ENCODE results near the gene CACNA1S. TPM values are rescaled to one million over a fixed set of nuclear protein-coding genes. Genes with fewer than 3 reads are reported as not detected.

The CACNA1S gene
- total RNA-seq, 1 experiment from 2014 or later, result 0.24 TPM

GRCh38 chr1:201131398-201131797 is 19.2 kb upstream of the CACNA1S start:
- Histone ChIP-seq H3K36me3 (peaks cover 18% of the 10 kb centered on the region), H3K4me1 (peaks cover 8% of the 10 kb centered on the region; the same call in 1 of the 2 replicates), H3K4me3 (no peak overlapping the region), H3K27ac (no peak overlapping the region), H3K9me3 (replicated peaks) (no peaks in the 10 kb centered on the region), H3K27me3 (peaks cover under 1% of the 10 kb centered on the region; the same call in 1 of the 2 replicates)
- DNase-seq, result no peak

- no peak overlapping the region for H3K27ac ChIP-seq
- no peak overlapping the region for H3K4me3 ChIP-seq
- H3K27me3 ChIP-seq, result peaks cover 3% of the 10 kb centered on the region; the same call in 1 of the 2 replicates
- H3K36me3 ChIP-seq, result no peaks in the 10 kb centered on the region
- H3K9me3 ChIP-seq (replicated peaks), result no peaks in the 10 kb centered on the region
- DNase-seq, result no peak
- peaks cover 14% of the 10 kb centered on the region for H3K4me1 ChIP-seq
Observed at GRCh38 chr1:201128962-201129361, 16.7 kb upstream of the CACNA1S start.

- no peaks in the 10 kb centered on the region for H3K36me3 ChIP-seq
- peaks cover 3% of the 10 kb centered on the region; the same call in 1 of the 2 replicates for H3K27me3 ChIP-seq
- H3K27ac ChIP-seq, result no peak overlapping the region
- no peaks in the 10 kb centered on the region for H3K9me3 ChIP-seq (replicated peaks)
- peaks cover 14% of the 10 kb centered on the region for H3K4me1 ChIP-seq
- H3K4me3 ChIP-seq, result no peak overlapping the region
- no peak for DNase-seq
Observed at GRCh38 chr1:201128476-201128875, 16.2 kb upstream of the CACNA1S start.

GRCh38 chr1:201127755-201128455 is 15.7 kb upstream of the CACNA1S start:
- Histone ChIP-seq H3K27me3 (peaks cover 3% of the 10 kb centered on the region; the same call in 1 of the 2 replicates), H3K9me3 (replicated peaks) (no peaks in the 10 kb centered on the region), H3K4me3 (no peak overlapping the region), H3K27ac (no peak overlapping the region), H3K4me1 (peaks cover 14% of the 10 kb centered on the region), H3K36me3 (no peaks in the 10 kb centered on the region)
- DNase-seq, result peak in 1 of 2 experiments; percentile 33

GRCh38 chr1:201126832-201127754 is 14.9 kb upstream of the CACNA1S start, which contains the start of gene ASCL5:
Gene ASCL5 (minus strand): TSS chr1:201127184. CDS start chr1:201115372, 11,812 bp downstream.
- Histone ChIP-seq H3K4me1 (peaks cover 14% of the 10 kb centered on the region), H3K9me3 (replicated peaks) (no peaks in the 10 kb centered on the region), H3K27ac (no peak within 1 kb of the TSS), H3K4me3 (no peak within 1 kb of the TSS), H3K36me3 (no peaks in the 10 kb centered on the region), H3K27me3 (peaks cover 10% of the 10 kb centered on the region)
- peak; percentile 40 to 55 for DNase-seq

GRCh38 chr1:201126463-201126831 is 14.2 kb upstream of the CACNA1S start:
- Histone ChIP-seq H3K9me3 (replicated peaks) (no peaks in the 10 kb centered on the region), H3K4me1 (peaks cover 14% of the 10 kb centered on the region), H3K27ac (no peak overlapping the region), H3K27me3 (peaks cover 11% of the 10 kb centered on the region), H3K36me3 (no peaks in the 10 kb centered on the region), H3K4me3 (no peak overlapping the region)
- DNase-seq, result no peak

GRCh38 chr1:201125800-201126199 is 13.6 kb upstream of the CACNA1S start:
- H3K36me3 ChIP-seq, result no peaks in the 10 kb centered on the region
- H3K4me3 ChIP-seq, result no peak overlapping the region

GRCh38 chr1:201125019-201125418 is 12.8 kb upstream of the CACNA1S start:
- Histone ChIP-seq H3K36me3 (no peaks in the 10 kb centered on the region), H3K9me3 (replicated peaks) (no peaks in the 10 kb centered on the region), H3K4me3 (no peak overlapping the region), H3K27me3 (peaks cover 11% of the 10 kb centered on the region), H3K4me1 (peaks cover 14% of the 10 kb centered on the region), H3K27ac (no peak overlapping the region)
- DNase-seq, result peak; percentile 52 to 64

More at GRCh38 chr1:201125800-201126199, 13.6 kb upstream of the CACNA1S start:
- H3K27ac ChIP-seq, result no peak overlapping the region
- no peak for DNase-seq
- H3K4me1 ChIP-seq, result peaks cover 14% of the 10 kb centered on the region
- peaks cover 11% of the 10 kb centered on the region for H3K27me3 ChIP-seq
- no peaks in the 10 kb centered on the region for H3K9me3 ChIP-seq (replicated peaks)

- Histone ChIP-seq H3K27ac (no peak overlapping the region), H3K9me3 (replicated peaks) (no peaks in the 10 kb centered on the region), H3K27me3 (peaks cover 11% of the 10 kb centered on the region), H3K4me3 (no peak overlapping the region), H3K4me1 (peaks cover 14% of the 10 kb centered on the region), H3K36me3 (no peaks in the 10 kb centered on the region)
- no peak for DNase-seq
Observed at GRCh38 chr1:201123866-201124265, 11.6 kb upstream of the CACNA1S start.

GRCh38 chr1:201122321-201122957 is 10.2 kb upstream of the CACNA1S start:
- DNase-seq, result no peak
- Histone ChIP-seq H3K27ac (no peak overlapping the region), H3K4me3 (no peak overlapping the region), H3K36me3 (no peaks in the 10 kb centered on the region), H3K9me3 (replicated peaks) (no peaks in the 10 kb centered on the region), H3K4me1 (peaks cover 12% of the 10 kb centered on the region), H3K27me3 (peaks cover 11% of the 10 kb centered on the region)

- Histone ChIP-seq H3K4me1 (no peaks in the 10 kb centered on the region), H3K4me3 (no peak overlapping the region), H3K9me3 (replicated peaks) (no peaks in the 10 kb centered on the region), H3K27me3 (peaks cover 8% of the 10 kb centered on the region), H3K36me3 (no peaks in the 10 kb centered on the region), H3K27ac (no peak overlapping the region)
- peak in 1 of 2 experiments; percentile 36 for DNase-seq
Observed at GRCh38 chr1:201119206-201120197, 7.3 kb upstream of the CACNA1S start.

- Histone ChIP-seq H3K36me3 (no peaks in the 10 kb centered on the region), H3K27ac (no peak overlapping the region), H3K4me3 (no peak overlapping the region), H3K4me1 (peaks cover 10% of the 10 kb centered on the region), H3K27me3 (no peaks in the 10 kb centered on the region; the same call in 1 of the 2 replicates), H3K9me3 (replicated peaks) (no peaks in the 10 kb centered on the region)
- DNase-seq, result no peak
Observed at GRCh38 chr1:201116091-201116490, 3.9 kb upstream of the CACNA1S start.

- Histone ChIP-seq H3K27me3 (no peaks in the 10 kb centered on the region; the same call in 1 of the 2 replicates), H3K4me3 (no peak overlapping the region), H3K4me1 (peaks cover 10% of the 10 kb centered on the region), H3K27ac (no peak overlapping the region), H3K36me3 (no peaks in the 10 kb centered on the region), H3K9me3 (replicated peaks) (no peaks in the 10 kb centered on the region)
- no peak for DNase-seq
Observed at GRCh38 chr1:201115390-201115937, 3.2 kb upstream of the CACNA1S start.
